H1 (cell line): Measurements from ENCODE around the gene NEURL1. TPM values are rescaled to one million over a fixed set of nuclear protein-coding genes. Genes with fewer than 3 reads are reported as not detected.
A peak's percentile ranks its signal among the peaks of the same experiment; 100 is the strongest.

ENCODE experiments used
- CTCF ChIA-PET: fragments of 300-600 bp; sonication (Branson Sonifier 250); formaldehyde crosslinking; loops from one replicate; lab custom pipeline; 2021; ENCODE audit not compliant: partially characterized antibody; lab: Charles Lee
- POLR2A ChIA-PET: fragments of 300-600 bp; sonication (Branson Sonifier 250); formaldehyde crosslinking; loops from one replicate; lab custom pipeline; 2021; ENCODE audit warnings: inconsistent platforms; ENCODE audit not compliant: partially characterized antibody; lab: Charles Lee
- DNase-seq, 2 experiments: peaks; one replicate each; pipeline versions ENCODE4 v3.0.0 to v3.0.0-alpha.2; 2010 to 2022; ENCODE audit warnings: low spot score in 2 of 2, low read depth in 1 of 2, mixed read lengths in 1 of 2
- FAIRE-seq: peaks from 2 replicates; lab custom pipeline; 2011; peaks lifted over from hg19 to GRCh38; lab: Jason Lieb, UNC
- H2AFZ ChIP-seq: 2 replicates; pipeline ENCODE4 v1.8.1; 2012; ENCODE audit warnings: low read length, inconsistent platforms
- H2AK5ac ChIP-seq: 2 replicates; pipeline ENCODE4 v1.6.1; 2013; ENCODE audit warnings: low read depth, low read length
- H2BK120ac ChIP-seq: replicated peaks from 2 replicates; pipeline ENCODE3; 2013; ENCODE audit warnings: low read depth, low read length, inconsistent platforms
- H2BK12ac ChIP-seq: 2 replicates; pipeline ENCODE4 v1.6.1; 2013; ENCODE audit warnings: low read depth, low read length
- H2BK15ac ChIP-seq: 2 replicates; pipeline ENCODE4 v1.6.1; 2013; ENCODE audit warnings: low read length
- H2BK20ac ChIP-seq: 2 replicates; pipeline ENCODE4 v1.6.1; 2013; ENCODE audit warnings: low read length
- H2BK5ac ChIP-seq: 2 replicates; pipeline ENCODE4 v1.6.1; 2013; ENCODE audit warnings: low read depth, low read length
- H3K14ac ChIP-seq: 2 replicates; pipeline ENCODE4 v1.6.1; 2013; ENCODE audit warnings: inconsistent platforms; ENCODE audit not compliant: insufficient read length
- H3K18ac ChIP-seq: 2 replicates; pipeline ENCODE4 v1.6.1; 2013; ENCODE audit warnings: low read length; ENCODE audit errors: extremely low read depth
- H3K23ac ChIP-seq: 2 replicates; pipeline ENCODE4 v1.6.1; 2013; ENCODE audit warnings: inconsistent platforms; ENCODE audit not compliant: insufficient read length
- H3K23me2 ChIP-seq: 2 replicates; pipeline ENCODE4 v1.6.1; 2013; ENCODE audit warnings: low read depth, low read length
- H3K27ac ChIP-seq: 2 replicates; pipeline ENCODE4 v1.6.1; 2011; ENCODE audit warnings: low read depth, low read length, inconsistent platforms
- H3K27me3 ChIP-seq, 4 experiments: replicated peaks in 1 of 4; 1 replicate in 1 of 4; 2 replicates in 3 of 4; pipeline versions ENCODE4 v1.6.1 to v1.8.1; 2011 to 2013; ENCODE audit warnings: low read length in 3 of 4, mild to moderate bottlenecking in 3 of 4, inconsistent platforms in 2 of 4, mixed read lengths in 2 of 4, moderate library complexity in 1 of 4; ENCODE audit not compliant: control insufficient read depth in 3 of 4, insufficient read depth in 3 of 4; ENCODE audit errors: extremely low read depth in 1 of 4
- H3K36me3 ChIP-seq, 4 experiments: 2 replicates each; pipeline versions ENCODE4 v1.6.1 to v1.8.1; 2011 to 2013; ENCODE audit warnings: mild to moderate bottlenecking in 4 of 4, low read length in 3 of 4, moderate library complexity in 2 of 4, control low read depth in 1 of 4, inconsistent platforms in 1 of 4; ENCODE audit not compliant: insufficient read depth in 4 of 4, control insufficient read depth in 2 of 4
- H3K4ac ChIP-seq: replicated peaks from 2 replicates; pipeline ENCODE3; 2013; ENCODE audit warnings: low read length, low read depth, mixed read lengths, inconsistent platforms; ENCODE audit not compliant: insufficient read length
- H3K4me1 ChIP-seq, 4 experiments: replicated peaks in 1 of 4; 1 replicate in 1 of 4; 2 replicates in 3 of 4; pipeline versions ENCODE4 v1.6.1 to v1.8.1; 2011 to 2013; ENCODE audit warnings: low read length in 3 of 4, inconsistent platforms in 2 of 4, mixed read lengths in 1 of 4; ENCODE audit not compliant: insufficient read depth in 4 of 4, control insufficient read depth in 3 of 4
- H3K4me2 ChIP-seq, 2 experiments: 2 replicates each; pipeline versions ENCODE4 v1.6.1 to v1.8.1; 2011 to 2013; ENCODE audit warnings: low read depth in 2 of 2, low read length in 2 of 2, control low read depth in 1 of 2, inconsistent platforms in 1 of 2, mild to moderate bottlenecking in 1 of 2; ENCODE audit not compliant: insufficient read depth in 1 of 2
- H3K4me3 ChIP-seq, 4 experiments: fragments of 200-600, 300-600 bp in 1 of 4; sonication (generic), shearing (Covaris generic), sonication (Bioruptor Twin) in 1 of 4; 2 replicates each; pipeline versions ENCODE4 v1.5.1 to v1.8.1; 2011 to 2016; ENCODE audit warnings: low read length in 4 of 4, low read depth in 3 of 4, control low read depth in 2 of 4, inconsistent platforms in 2 of 4, mild to moderate bottlenecking in 2 of 4, mixed read lengths in 1 of 4, moderate library complexity in 1 of 4; ENCODE audit not compliant: insufficient read depth in 2 of 4; ENCODE audit errors: extremely low read depth in 1 of 4
- H3K56ac ChIP-seq: replicated peaks from 2 replicates; pipeline ENCODE3; 2013; ENCODE audit warnings: low read depth, mild to moderate bottlenecking, mixed read lengths, low read length, inconsistent platforms; ENCODE audit not compliant: insufficient read length
- H3K79me1 ChIP-seq: 2 replicates; pipeline ENCODE4 v1.6.1; 2013; ENCODE audit warnings: low read depth, low read length, control low read depth
- H3K79me2 ChIP-seq, 2 experiments: 2 replicates each; pipeline versions ENCODE4 v1.6.1 to v1.8.1; 2012 to 2013; ENCODE audit warnings: low read length in 2 of 2, mild to moderate bottlenecking in 2 of 2, inconsistent platforms in 1 of 2; ENCODE audit not compliant: insufficient read depth in 2 of 2, control insufficient read depth in 1 of 2
- H3K9ac ChIP-seq, 4 experiments: replicated peaks in 1 of 4; 1 replicate in 1 of 4; 2 replicates in 3 of 4; pipeline versions ENCODE4 v1.6.1 to v1.8.1; 2011 to 2013; ENCODE audit warnings: low read depth in 3 of 4, low read length in 3 of 4, control low read depth in 2 of 4, mild to moderate bottlenecking in 2 of 4, moderate library complexity in 2 of 4, inconsistent platforms in 1 of 4; ENCODE audit errors: extremely low read depth in 1 of 4
- H3K9me3 ChIP-seq, 2 experiments: 2 replicates each; pipeline versions ENCODE4 v1.6.1 to v1.8.1; 2012 to 2013; ENCODE audit warnings: mild to moderate bottlenecking in 2 of 2, moderate library complexity in 2 of 2, control low read depth in 1 of 2, inconsistent platforms in 1 of 2, low read depth in 1 of 2, low read length in 1 of 2, mixed read lengths in 1 of 2; ENCODE audit not compliant: insufficient read depth in 2 of 2
- H4K20me1 ChIP-seq, 2 experiments: replicated peaks in 1 of 2; 2 replicates each; pipeline versions ENCODE3 to v1.8.1; 2011 to 2013; ENCODE audit warnings: inconsistent platforms in 2 of 2, low read length in 2 of 2, mild to moderate bottlenecking in 1 of 2; ENCODE audit not compliant: insufficient read depth in 2 of 2, control insufficient read depth in 1 of 2
- H4K5ac ChIP-seq: 2 replicates; pipeline ENCODE4 v1.6.1; 2013; ENCODE audit warnings: low read length, low read depth, mixed read lengths, inconsistent platforms; ENCODE audit not compliant: insufficient read length
- H4K8ac ChIP-seq: 2 replicates; pipeline ENCODE4 v1.8.0; 2013; ENCODE audit warnings: mild to moderate bottlenecking, moderate library complexity, low read length, inconsistent platforms; ENCODE audit not compliant: insufficient read depth; ENCODE audit errors: extremely low read depth
- H4K91ac ChIP-seq: replicated peaks from 2 replicates; pipeline ENCODE3; 2013; ENCODE audit warnings: low read length, mixed read lengths, inconsistent platforms; ENCODE audit not compliant: insufficient read length
- BRCA1 ChIP-seq: IDR thresholded peaks from 2 replicates; pipeline ENCODE4 v1.6.1; 2012; ENCODE audit warnings: low read depth, low read length, improper control_type of control experiment
- CBX8 ChIP-seq: fragments of 300-800, 300-1000 bp; sonication (generic); IDR thresholded peaks from 2 replicates; pipeline ENCODE4 v1.7.1; 2016; ENCODE audit warnings: low read depth, low read length, borderline replicate concordance
- CREB1 ChIP-seq: IDR thresholded peaks from 2 replicates; pipeline ENCODE4 v1.6.1; 2012; ENCODE audit warnings: inconsistent platforms
- GABPA ChIP-seq: IDR thresholded peaks from 2 replicates; pipeline ENCODE4 v1.6.1; 2011; ENCODE audit warnings: mild to moderate bottlenecking, low read length, moderate library complexity, borderline replicate concordance; ENCODE audit not compliant: insufficient read depth
- NANOG ChIP-seq: IDR thresholded peaks from 2 replicates; pipeline ENCODE4 v1.6.1; 2011; ENCODE audit warnings: low read length, low read depth, mild to moderate bottlenecking, inconsistent platforms; ENCODE audit not compliant: insufficient read depth, poor library complexity, severe bottlenecking
- RNF2 ChIP-seq: fragments of 200-900, 300-1000 bp; sonication (generic); IDR thresholded peaks from 2 replicates; pipeline ENCODE4 v1.7.1; 2016; ENCODE audit warnings: borderline replicate concordance, low read depth, mild to moderate bottlenecking, antibody characterized with exemption, low read length; ENCODE audit not compliant: poor library complexity, severe bottlenecking; ENCODE audit errors: missing control alignments
- RXRA ChIP-seq: IDR thresholded peaks from 2 replicates; pipeline ENCODE4 v1.6.1; 2011; ENCODE audit warnings: low read depth, mild to moderate bottlenecking, low read length, moderate library complexity; ENCODE audit not compliant: insufficient read depth
- SIX5 ChIP-seq: IDR thresholded peaks from 2 replicates; pipeline ENCODE4 v1.6.1; 2011; ENCODE audit warnings: mild to moderate bottlenecking, low read depth, low read length
- SRF ChIP-seq: IDR thresholded peaks from 2 replicates; pipeline ENCODE4 v1.6.1; 2011; ENCODE audit warnings: mild to moderate bottlenecking, low read depth, low read length, moderate library complexity
- TBP ChIP-seq: IDR thresholded peaks from 2 replicates; pipeline ENCODE4 v1.6.1; 2011; ENCODE audit warnings: low read depth, low read length, improper control_type of control experiment
- WGBS, 2 experiments: shearing (Covaris generic) in 1 of 2; methylation state at CpG; one replicate each; pipeline versions ENCODE4 v1.1.6 to v1.1.7; 2013 to 2015; ENCODE audit warnings: low lambda C conversion rate in 2 of 2, mixed read lengths in 2 of 2, inconsistent platforms in 1 of 2, low coverage in 1 of 2, missing lambda C conversion rate in 1 of 2; ENCODE audit not compliant: insufficient replicate concordance in 2 of 2, insufficient coverage in 1 of 2, insufficient read length in 1 of 2; ENCODE audit errors: extremely low coverage in 1 of 2, missing lambda C conversion rate in 1 of 2; 5-methylcytosine and 5-hydroxymethylcytosine counted together
- polyA plus RNA-seq, 7 experiments: library from polyadenylated mRNA; depleted of rRNA in 3 of 7; stranded (reverse) in 5 of 7; unstranded in 2 of 7; fragments of >200 nt in 5 of 7; fragments of 200-250 nt in 2 of 7; gene quantifications; 1 replicate in 5 of 7; 2 replicates in 1 of 7; 4 replicates in 1 of 7; pipeline versions ENCODE4 v1.2.1 to v1.2.3, GENCODE V29; 2011 to 2013; ENCODE audit warnings: missing spikeins in 2 of 7, mixed read lengths in 2 of 7
- total RNA-seq: library from RNA; stranded (reverse); fragmentation: NEBNext Ultra II Directional; extraction: Animal tissue kit (Norgen Biotek cat#: 25700); gene quantifications from 2 replicates; pipeline ENCODE4 v1.2.1, GENCODE V29; 2021
- TF ChIP-seq, protein P1 (sequence below), 3 experiments: IDR thresholded peaks; 1 replicate in 2 of 3; 2 replicates in 1 of 3; pipeline versions ENCODE4 v1.5.1 to v1.6.1; 2011; ENCODE audit warnings: low read length in 3 of 3, mild to moderate bottlenecking in 3 of 3, inconsistent platforms in 2 of 3, low read depth in 1 of 3, moderate library complexity in 1 of 3; ENCODE audit not compliant: insufficient read depth in 1 of 3; ENCODE audit errors: control extremely low read depth in 1 of 3

Gene NEURL1
- total and polyA plus RNA-seq, 2 of the 8 experiments (the other 6 are each of a cell fraction or from before 2014, with no cell fraction given): 0.54 to 0.58 TPM

DNA sequence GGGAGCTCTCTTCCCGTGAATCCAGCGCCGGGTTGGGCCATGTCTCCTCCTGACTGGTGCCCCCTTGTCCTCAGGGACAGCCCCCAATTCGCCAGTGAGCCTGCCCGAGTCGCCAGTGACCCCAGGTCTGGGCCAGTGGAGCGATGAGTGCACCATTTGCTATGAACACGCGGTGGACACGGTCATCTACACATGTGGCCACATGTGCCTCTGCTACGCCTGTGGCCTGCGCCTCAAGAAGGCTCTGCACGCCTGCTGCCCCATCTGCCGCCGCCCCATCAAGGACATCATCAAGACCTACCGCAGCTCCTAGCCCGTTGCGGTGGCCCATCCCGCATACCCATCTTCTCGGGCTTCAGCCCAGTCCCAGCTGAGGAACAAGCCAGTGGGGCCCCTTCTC, 96.6 kb downstream of the NEURL1 start:
- Histone ChIP-seq H3K4me3 (no peak overlapping the region), H2BK5ac (no peak overlapping the region), H3K4ac (no peak overlapping the region), H2BK20ac (no peak overlapping the region), H3K23me2 (no peaks in the 10 kb centered on the region), H3K4me1 (peaks cover 0 to 2% (median 0%) of the 10 kb centered on the region in 4 experiments; a peak in 1 of 7 replicates), H3K9ac (no peak overlapping the region), H2BK120ac (no peak overlapping the region), H4K91ac (no peak overlapping the region), H2AFZ (no peak overlapping the region), H3K14ac (no peak overlapping the region), H3K79me1 (no peaks in the 10 kb centered on the region), H4K8ac (peak overlapping the region; percentile 17; the same call in 1 of the 2 replicates), H3K27me3 (no peaks in the 10 kb centered on the region), H2AK5ac (no peak overlapping the region), H3K9me3 (0 out of 4 replicates have a peak, but pooled peaks cover 0 to 2% of the 10 kb centered on the region in 2 experiments), H4K5ac (no peak overlapping the region), H3K4me2 (no peak overlapping the region), H3K23ac (no peak overlapping the region), H3K36me3 (no peaks in the 10 kb centered on the region), H3K79me2 (no peaks in the 10 kb centered on the region), H2BK12ac (no peak overlapping the region), H2BK15ac (no peak overlapping the region), H4K20me1 (no peaks in the 10 kb centered on the region), H3K18ac (no peak overlapping the region), H3K56ac (no peak overlapping the region), H3K27ac (no peak overlapping the region)
- POLR2A ChIA-PET: interaction anchor here (0.7 to 1.2 kb wide), 3 partner anchors 10 to 85 kb away, joined by 3 to 4 read pairs (median 3); no protein-coding TSS in a partner anchor
- 94% methylated on average over 20 of the region's 20 CpGs; no CpG with 5 or more reads in 1 of the 2 experiments for WGBS, 2 experiments
- FAIRE-seq: no peak
- CTCF ChIA-PET: interaction anchor here (0.7 to 19.1 kb wide), 15 partner anchors 9 to 277 kb away, joined by 3 to 448 read pairs (median 4); no protein-coding TSS in a partner anchor
- DNase-seq: no peak
- no peak for TF ChIP-seq RXRA
- no peak for TF ChIP-seq GABPA
- no peak for TF ChIP-seq SIX5
- TF ChIP-seq RNF2: no peak
- no peak for TF ChIP-seq NANOG
- TF ChIP-seq SRF: no peak
- no peak for TF ChIP-seq CBX8
- TF ChIP-seq TBP: no peak
- TF ChIP-seq BRCA1: no peak
- TF ChIP-seq CREB1: no peak
- TF ChIP-seq, protein P1, sequence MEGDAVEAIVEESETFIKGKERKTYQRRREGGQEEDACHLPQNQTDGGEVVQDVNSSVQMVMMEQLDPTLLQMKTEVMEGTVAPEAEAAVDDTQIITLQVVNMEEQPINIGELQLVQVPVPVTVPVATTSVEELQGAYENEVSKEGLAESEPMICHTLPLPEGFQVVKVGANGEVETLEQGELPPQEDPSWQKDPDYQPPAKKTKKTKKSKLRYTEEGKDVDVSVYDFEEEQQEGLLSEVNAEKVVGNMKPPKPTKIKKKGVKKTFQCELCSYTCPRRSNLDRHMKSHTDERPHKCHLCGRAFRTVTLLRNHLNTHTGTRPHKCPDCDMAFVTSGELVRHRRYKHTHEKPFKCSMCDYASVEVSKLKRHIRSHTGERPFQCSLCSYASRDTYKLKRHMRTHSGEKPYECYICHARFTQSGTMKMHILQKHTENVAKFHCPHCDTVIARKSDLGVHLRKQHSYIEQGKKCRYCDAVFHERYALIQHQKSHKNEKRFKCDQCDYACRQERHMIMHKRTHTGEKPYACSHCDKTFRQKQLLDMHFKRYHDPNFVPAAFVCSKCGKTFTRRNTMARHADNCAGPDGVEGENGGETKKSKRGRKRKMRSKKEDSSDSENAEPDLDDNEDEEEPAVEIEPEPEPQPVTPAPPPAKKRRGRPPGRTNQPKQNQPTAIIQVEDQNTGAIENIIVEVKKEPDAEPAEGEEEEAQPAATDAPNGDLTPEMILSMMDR (IDR thresholded peaks at IDR 0.05; ENCODE audit: control extremely low read depth in 1 of 3, insufficient read depth in 1 of 3, low read depth in 1 of 3, low read length in 3 of 3): no peak
